ENCODE data around the gene AUTS2.

AUTS2 gene

DNA sequence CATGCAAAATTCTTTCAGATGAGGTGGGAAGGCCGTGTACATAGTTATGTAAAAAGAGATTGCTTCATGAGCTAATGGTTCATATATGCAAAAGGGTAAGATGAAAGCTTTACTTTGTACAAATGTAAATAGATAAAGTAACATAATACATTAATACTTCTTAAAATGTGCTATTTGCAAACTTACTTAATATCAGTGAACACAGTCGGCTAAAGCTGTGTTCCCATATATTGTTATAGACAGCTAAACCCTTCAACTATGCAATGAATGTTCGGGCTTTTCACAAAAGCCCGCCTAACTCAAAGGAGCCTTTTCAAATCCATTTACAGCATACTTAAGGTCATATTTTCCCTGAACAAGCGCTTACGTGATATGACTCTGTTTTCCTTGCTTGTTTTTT is 1193.1 kb downstream of the AUTS2 start:
- TF ChIP-seq, protein P1, sequence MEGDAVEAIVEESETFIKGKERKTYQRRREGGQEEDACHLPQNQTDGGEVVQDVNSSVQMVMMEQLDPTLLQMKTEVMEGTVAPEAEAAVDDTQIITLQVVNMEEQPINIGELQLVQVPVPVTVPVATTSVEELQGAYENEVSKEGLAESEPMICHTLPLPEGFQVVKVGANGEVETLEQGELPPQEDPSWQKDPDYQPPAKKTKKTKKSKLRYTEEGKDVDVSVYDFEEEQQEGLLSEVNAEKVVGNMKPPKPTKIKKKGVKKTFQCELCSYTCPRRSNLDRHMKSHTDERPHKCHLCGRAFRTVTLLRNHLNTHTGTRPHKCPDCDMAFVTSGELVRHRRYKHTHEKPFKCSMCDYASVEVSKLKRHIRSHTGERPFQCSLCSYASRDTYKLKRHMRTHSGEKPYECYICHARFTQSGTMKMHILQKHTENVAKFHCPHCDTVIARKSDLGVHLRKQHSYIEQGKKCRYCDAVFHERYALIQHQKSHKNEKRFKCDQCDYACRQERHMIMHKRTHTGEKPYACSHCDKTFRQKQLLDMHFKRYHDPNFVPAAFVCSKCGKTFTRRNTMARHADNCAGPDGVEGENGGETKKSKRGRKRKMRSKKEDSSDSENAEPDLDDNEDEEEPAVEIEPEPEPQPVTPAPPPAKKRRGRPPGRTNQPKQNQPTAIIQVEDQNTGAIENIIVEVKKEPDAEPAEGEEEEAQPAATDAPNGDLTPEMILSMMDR (IDR thresholded peaks at IDR 0.05; ENCODE audit: extremely low read depth, missing control alignments) = no peak
- no peak for DNase-seq (ENCODE audit: low spot score)

DNA sequence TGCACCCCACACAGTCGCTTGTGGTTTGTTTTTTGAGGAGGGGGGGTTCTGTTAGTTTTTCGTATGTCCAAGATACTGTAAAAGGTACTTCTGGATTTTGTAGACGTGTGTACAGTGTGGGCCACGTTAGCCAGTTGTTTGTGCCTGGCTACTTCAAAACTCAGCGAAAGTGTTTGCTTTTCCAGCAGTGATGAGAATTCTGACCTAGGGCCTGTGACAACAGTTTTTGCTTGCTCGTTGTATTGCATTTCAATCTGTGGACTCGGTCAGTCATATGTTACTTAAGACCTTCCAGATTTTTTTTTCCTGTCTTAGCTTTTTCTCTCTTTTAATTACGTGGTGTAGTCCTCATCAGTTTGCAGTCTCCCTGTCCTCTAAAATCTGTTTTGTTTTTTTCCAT is 1194.8 kb downstream of the AUTS2 start:
- no peak for DNase-seq (ENCODE audit: low spot score)
- TF ChIP-seq, protein P1 (IDR thresholded peaks at IDR 0.05; ENCODE audit: extremely low read depth, missing control alignments) = no peak

DNA sequence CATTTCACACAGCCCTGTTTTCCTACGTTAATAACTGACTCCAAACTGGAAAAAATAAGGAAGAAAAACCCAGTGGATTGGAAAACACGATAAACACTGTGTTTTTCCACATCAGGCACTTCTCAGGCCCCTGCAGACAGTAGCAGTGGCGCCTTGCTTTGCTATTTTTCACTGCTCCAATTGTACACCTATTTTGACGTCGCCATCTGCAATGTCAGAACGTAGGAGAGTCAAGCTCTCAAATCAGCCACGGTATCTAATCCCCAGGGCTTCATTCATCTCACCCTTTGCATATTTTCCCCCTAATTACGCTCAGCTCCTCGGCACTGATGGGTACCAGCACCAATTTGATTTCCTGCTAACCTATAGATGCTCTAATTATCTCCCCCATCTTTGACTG is 1195.5 kb downstream of the AUTS2 start:
- TF ChIP-seq, protein P1 (IDR thresholded peaks at IDR 0.05; ENCODE audit: extremely low read depth, missing control alignments) = no peak
- no peak for DNase-seq (ENCODE audit: low spot score)

DNA sequence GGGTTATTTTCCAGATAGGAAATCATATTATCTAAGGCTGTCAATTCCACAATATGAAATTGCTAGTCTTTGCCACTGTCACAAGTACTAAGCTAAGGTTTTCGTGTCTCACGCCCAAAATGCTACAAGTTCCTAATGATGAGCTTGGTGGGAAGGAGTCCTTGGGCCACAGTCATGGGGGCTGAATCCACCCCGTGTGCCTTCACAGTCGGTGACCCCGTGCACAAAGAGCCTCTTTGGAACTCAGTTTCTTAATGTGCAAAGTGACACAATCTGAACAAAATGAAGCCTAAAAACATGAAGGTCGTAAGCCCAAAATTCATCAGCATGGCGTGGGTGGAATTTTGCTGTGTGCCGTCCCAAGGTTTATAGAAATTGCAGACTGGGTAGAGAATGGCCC is 1196.7 kb downstream of the AUTS2 start:
- TF ChIP-seq, protein P1 (IDR thresholded peaks at IDR 0.05; ENCODE audit: extremely low read depth, missing control alignments) = no peak
- no peak for DNase-seq (ENCODE audit: low spot score)

DNA sequence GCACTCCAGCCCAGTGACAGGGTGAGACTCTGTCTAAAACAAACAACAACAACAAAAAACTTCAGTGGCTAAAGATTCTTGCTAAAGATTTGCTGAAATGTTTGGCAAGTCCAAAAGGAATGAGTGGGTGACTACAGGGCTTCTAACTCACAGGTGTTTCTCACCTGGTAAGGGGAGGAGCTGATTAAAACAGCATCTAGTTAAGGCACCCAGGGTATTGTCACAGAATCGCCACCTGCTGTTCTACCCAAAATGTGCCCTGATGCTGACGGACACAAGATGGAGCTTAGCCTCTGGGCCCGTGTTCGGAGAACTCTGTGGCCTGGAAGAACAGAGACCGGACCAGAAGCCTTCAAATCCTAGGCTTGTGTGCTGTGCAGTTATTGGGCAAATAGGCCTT is 1197.7 kb downstream of the AUTS2 start:
- TF ChIP-seq, protein P1 (IDR thresholded peaks at IDR 0.05; ENCODE audit: extremely low read depth, missing control alignments) = no peak
- DNase-seq (ENCODE audit: low spot score) = no peak

DNA sequence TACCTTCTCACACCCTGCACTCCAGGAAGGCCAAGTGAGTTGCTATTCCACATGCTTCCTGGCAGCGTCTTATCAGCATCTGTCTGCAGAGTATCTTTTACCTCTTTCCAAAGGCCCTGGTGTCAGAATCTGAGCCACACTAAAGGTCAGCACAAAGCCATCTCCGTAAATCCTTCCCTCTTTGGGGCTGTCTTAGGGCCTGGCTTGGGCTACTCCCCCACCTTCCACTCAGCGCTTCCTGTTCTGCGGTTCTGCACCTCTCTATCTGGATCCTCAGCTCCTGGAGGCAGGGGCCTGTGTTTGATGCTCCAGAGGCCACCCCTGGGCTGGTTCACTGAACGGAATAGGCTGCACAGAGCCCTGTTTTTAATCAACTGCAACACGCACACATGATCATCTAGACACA is 1198.8 kb downstream of the AUTS2 start:
- TF ChIP-seq, protein P1 (IDR thresholded peaks at IDR 0.05; ENCODE audit: extremely low read depth, missing control alignments) = no peak
- no peak for DNase-seq (ENCODE audit: low spot score)

DNA sequence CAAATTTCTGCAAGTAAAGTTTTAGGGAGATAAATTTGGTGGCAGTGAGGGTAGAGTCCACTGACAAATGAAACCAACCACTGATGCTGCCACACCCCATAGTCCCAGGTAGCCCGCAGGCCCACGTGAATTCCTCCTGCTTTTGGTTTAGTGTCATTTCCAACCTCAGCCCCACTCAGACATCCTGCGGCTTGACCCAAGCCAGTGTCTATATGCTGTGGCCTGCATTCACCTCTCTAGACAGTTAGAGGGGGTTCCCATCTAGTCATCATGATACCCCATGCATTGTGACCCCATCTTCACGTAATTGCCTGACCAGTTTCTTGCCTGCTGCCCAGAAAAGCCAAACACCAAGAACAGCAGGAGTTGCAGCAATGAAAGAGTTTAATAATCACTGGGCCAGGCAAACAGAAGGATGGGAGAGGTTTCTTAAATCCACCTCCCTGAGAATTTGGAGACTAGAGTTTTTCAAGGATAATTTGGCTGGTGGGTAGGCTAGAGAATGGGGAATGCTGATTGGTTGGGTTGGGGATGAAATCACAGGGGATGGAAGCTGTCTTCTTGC is 1201.6 kb downstream of the AUTS2 start:
- TF ChIP-seq, protein P1 (IDR thresholded peaks at IDR 0.05; ENCODE audit: extremely low read depth, missing control alignments) = no peak
- no peak for DNase-seq (ENCODE audit: low spot score)
